Breast epithelium (tissue), 4 donors: Measurements from ENCODE around the gene UBA1. TPM values are rescaled to one million over a fixed set of nuclear protein-coding genes. Genes with fewer than 3 reads are reported as not detected.

Experiments used
- DNase-seq, 2 donors: peaks; one replicate each; pipeline ENCODE4 v3.0.0-alpha.2; 2019; ENCODE audit warnings: low spot score in 2 of 2
- H3K27ac ChIP-seq, 2 donors: fragments of 200-600 bp; sonication (generic) in 1 of 2; one replicate each; pipeline ENCODE4 v1.5.1; 2016 to 2019; ENCODE audit warnings: mild to moderate bottlenecking in 1 of 2
- H3K27me3 ChIP-seq, 2 donors: fragments of 200-600 bp; sonication (generic) in 1 of 2; one replicate each; pipeline versions ENCODE4 v1.5.1 to v1.6.0; 2017 to 2019; ENCODE audit warnings: control low read depth in 1 of 2, mild to moderate bottlenecking in 1 of 2
- H3K36me3 ChIP-seq: fragments of 200-600 bp; one replicate; pipeline ENCODE4 v1.5.1; 2019
- H3K4me1 ChIP-seq, 2 donors: fragments of 200-600 bp; sonication (generic); one replicate each; pipeline ENCODE4 v1.5.1; 2016 to 2019; ENCODE audit warnings: control low read depth in 1 of 2
- H3K4me3 ChIP-seq, 3 donors: fragments of 200-600 bp; sonication (generic); 1 replicate in 2 of 3; 2 replicates in 1 of 3; pipeline ENCODE4 v1.5.1; 2016 to 2019; ENCODE audit warnings: mild to moderate bottlenecking in 3 of 3, moderate library complexity in 2 of 3
- H3K9me3 ChIP-seq, 2 donors: fragments of 200-600 bp; sonication (generic) in 1 of 2; one replicate each; pipeline ENCODE4 v1.5.1; 2016 to 2019; ENCODE audit warnings: control low read depth in 1 of 2
- CTCF ChIP-seq, 3 donors: fragments of 450-650 bp; IDR thresholded peaks; one replicate each; pipeline ENCODE4 v1.5.1; 2016 to 2017; ENCODE audit warnings: antibody characterized with exemption in 3 of 3, mild to moderate bottlenecking in 3 of 3, moderate library complexity in 3 of 3
- POLR2A ChIP-seq: fragments of 450-650 bp; IDR thresholded peaks from one replicate; pipeline ENCODE4 v1.6.1; 2016; ENCODE audit warnings: antibody characterized with exemption, mild to moderate bottlenecking, moderate library complexity
- POLR2AphosphoS5 ChIP-seq, 3 donors: sonication (generic); formaldehyde crosslinking; IDR thresholded peaks; one replicate each; pipeline ENCODE4 v1.6.1; 2017; ENCODE audit warnings: antibody characterized with exemption in 3 of 3
- intact Hi-C: fragments of 100-400 bp; cut with DNase I; formaldehyde crosslinking; loops from one replicate; pipeline ENCODE4 v1.15.1; 2023; ENCODE audit warnings: low total_unique reads
- total RNA-seq, 3 donors: library from RNA; depleted of rRNA; stranded (reverse); fragments of >200 nt; gene quantifications; one replicate each; pipeline ENCODE4 v1.1.0, GENCODE V29; 2016

The UBA1 gene
- total RNA-seq, 3 donors from 2014 or later: 109 to 149 (median 141) TPM

- TF ChIP-seq POLR2A (no peak), CTCF (IDR thresholded peaks at IDR 0.05) (no peak), POLR2AphosphoS5 (IDR thresholded peaks at IDR 0.05) (no peak)
- H3K9me3 ChIP-seq: no peaks in the 10 kb centered on the region
- H3K4me1 ChIP-seq: no peaks in the 10 kb centered on the region
- peak; percentile 52 to 83 for DNase-seq
- H3K4me3 ChIP-seq: no peak overlapping the region
- peaks cover 0 to 93% of the 10 kb centered on the region in 2 donors for H3K27me3 ChIP-seq
- intact Hi-C loops: no loop called here
- peak overlapping the region; percentile 56 to 74 for H3K27ac ChIP-seq
- H3K36me3 ChIP-seq: no peaks in the 10 kb centered on the region
Measured at GRCh38 chrX:47179221-47179927, 14.3 kb upstream of the UBA1 start.

GRCh38 chrX:47179928-47180255 lies 13.7 kb upstream of the UBA1 start:
- Histone ChIP-seq H3K9me3 (no peaks in the 10 kb centered on the region), H3K4me1 (no peaks in the 10 kb centered on the region), H3K27me3 (peaks cover 0 to 93% of the 10 kb centered on the region in 2 donors), H3K36me3 (no peaks in the 10 kb centered on the region), H3K27ac (peak overlapping the region; percentile 43 to 56), H3K4me3 (no peak overlapping the region)
- intact Hi-C loops: no loop called here
- DNase-seq: no peak
- no peak for TF ChIP-seq POLR2A
- no peak for TF ChIP-seq CTCF (IDR thresholded peaks at IDR 0.05)
- TF ChIP-seq POLR2AphosphoS5 (IDR thresholded peaks at IDR 0.05): no peak

- Histone ChIP-seq H3K4me3 (no peak overlapping the region), H3K27me3 (peaks cover 0 to 93% of the 10 kb centered on the region in 2 donors), H3K27ac (no peak overlapping the region), H3K9me3 (no peaks in the 10 kb centered on the region), H3K36me3 (no peaks in the 10 kb centered on the region), H3K4me1 (no peaks in the 10 kb centered on the region)
- TF ChIP-seq CTCF (IDR thresholded peaks at IDR 0.05): no peak
- no peak for TF ChIP-seq POLR2A
- TF ChIP-seq POLR2AphosphoS5 (IDR thresholded peaks at IDR 0.05): no peak
- intact Hi-C loops: no loop called here
- no peak for DNase-seq
Measured at GRCh38 chrX:47180346-47180745, 13.3 kb upstream of the UBA1 start.

- H3K36me3 ChIP-seq: no peaks in the 10 kb centered on the region
- H3K4me1 ChIP-seq: no peaks in the 10 kb centered on the region
- peaks cover 0 to 92% of the 10 kb centered on the region in 2 donors for H3K27me3 ChIP-seq
- no peaks in the 10 kb centered on the region for H3K9me3 ChIP-seq
- no peak for TF ChIP-seq CTCF (IDR thresholded peaks at IDR 0.05)
- no peak for TF ChIP-seq POLR2AphosphoS5 (IDR thresholded peaks at IDR 0.05)
- no peak for TF ChIP-seq POLR2A
- DNase-seq: no peak
- H3K27ac ChIP-seq: no peak overlapping the region
- H3K4me3 ChIP-seq: no peak overlapping the region
- intact Hi-C loops: no loop called here
Measured at GRCh38 chrX:47181301-47181700, 12.3 kb upstream of the UBA1 start.

- Histone ChIP-seq H3K4me1 (no peaks in the 10 kb centered on the region), H3K27me3 (peaks cover 0 to 91% of the 10 kb centered on the region in 2 donors), H3K27ac (no peak overlapping the region), H3K9me3 (no peaks in the 10 kb centered on the region), H3K36me3 (no peaks in the 10 kb centered on the region), H3K4me3 (no peak overlapping the region)
- no peak for DNase-seq
- intact Hi-C loops: no loop called here
- no peak for TF ChIP-seq POLR2AphosphoS5 (IDR thresholded peaks at IDR 0.05)
- TF ChIP-seq CTCF (IDR thresholded peaks at IDR 0.05): no peak
- no peak for TF ChIP-seq POLR2A
Measured at GRCh38 chrX:47182106-47182700, 11.4 kb upstream of the UBA1 start.
